Gastrocnemius medialis (tissue), 4 donors: ENCODE data around the gene GNG7. TPM values are rescaled to one million over a fixed set of nuclear protein-coding genes. Genes with fewer than 3 reads are reported as not detected.
"Not testable (repeated sequence)": the region's sequence is repeated elsewhere in the genome, so short reads cannot be mapped to it uniquely, and the experiment has no call there.

Experiments
- ATAC-seq, 2 donors: fragments of 150-250 bp; one replicate each; pipeline ENCODE4 v1.9.1; 2016
- DNase-seq, 2 donors: peaks; one replicate each; pipeline ENCODE4 v3.0.0-alpha.2; 2019
- H3K27ac ChIP-seq, 4 donors: fragments of 200-600 bp; sonication (generic); 1 replicate in 1 of 4; 2 replicates in 3 of 4; pipeline ENCODE4 v1.5.1; 2016 to 2018; ENCODE audit warnings: mild to moderate bottlenecking in 2 of 4, moderate library complexity in 1 of 4
- H3K27me3 ChIP-seq, 3 donors: fragments of 200-600 bp; sonication (generic) in 2 of 3; 1 replicate in 1 of 3; 2 replicates in 2 of 3; pipeline versions ENCODE4 v1.5.1 to v1.6.0; 2016 to 2019; ENCODE audit warnings: mild to moderate bottlenecking in 1 of 3, moderate library complexity in 1 of 3
- H3K36me3 ChIP-seq, 2 donors: fragments of 200-600 bp; sonication (generic) in 1 of 2; one replicate each; pipeline ENCODE4 v1.5.1; 2017 to 2018
- H3K4me1 ChIP-seq, 2 donors: fragments of 200-600 bp; sonication (generic) in 1 of 2; one replicate each; pipeline ENCODE4 v1.5.1; 2016 to 2017; ENCODE audit warnings: mild to moderate bottlenecking in 2 of 2
- H3K4me3 ChIP-seq, 4 donors: fragments of 200-600 bp; sonication (generic) in 3 of 4; 1 replicate in 1 of 4; 2 replicates in 3 of 4; pipeline ENCODE4 v1.5.1; 2016 to 2019; ENCODE audit warnings: mild to moderate bottlenecking in 2 of 4
- H3K9me3 ChIP-seq, 3 donors: fragments of 200-600 bp; sonication (generic) in 2 of 3; 1 replicate in 1 of 3; 2 replicates in 2 of 3; pipeline ENCODE4 v1.5.1; 2016 to 2019
- POLR2A ChIP-seq, 2 donors: fragments of 450-650 bp; IDR thresholded peaks; one replicate each; pipeline ENCODE4 v1.6.1; 2017; ENCODE audit warnings: antibody characterized with exemption in 2 of 2, mild to moderate bottlenecking in 2 of 2, moderate library complexity in 2 of 2
- in situ Hi-C, 4 donors: fragments of 200-750 bp; cut with MboI; loops; one replicate each; pipeline versions ENCODE4 v1.15.0 to v1.8.0; 2017; ENCODE audit warnings: low sequenced_read_pairs in 4 of 4
- intact Hi-C: fragments of 100-400 bp; cut with DNase I; formaldehyde crosslinking; loops from one replicate; pipeline ENCODE4 v1.15.1; 2023; ENCODE audit warnings: low total_unique reads
- total RNA-seq, 4 donors: library from RNA; depleted of rRNA; stranded (reverse); fragments of >200 nt; gene quantifications; one replicate each; pipeline versions ENCODE4 v1.1.0 to v1.2.3, GENCODE V29; 2016
- TF ChIP-seq, protein P1 (sequence below), 5 experiments: fragments of 450-650 bp in 3 of 5; fragments of 200-600 bp in 2 of 5; sonication (generic) in 2 of 5; IDR thresholded peaks in 4 of 5; conservative IDR thresholded peaks in 1 of 5; 1 replicate in 4 of 5; 2 replicates in 1 of 5; pipeline ENCODE4 v1.5.1; 2016 to 2019; ENCODE audit warnings: antibody characterized with exemption in 5 of 5, mild to moderate bottlenecking in 3 of 5, moderate library complexity in 3 of 5

Gene GNG7
- total RNA-seq, 4 donors from 2014 or later: 0.46 to 1.1 (median 0.62) TPM

DNA sequence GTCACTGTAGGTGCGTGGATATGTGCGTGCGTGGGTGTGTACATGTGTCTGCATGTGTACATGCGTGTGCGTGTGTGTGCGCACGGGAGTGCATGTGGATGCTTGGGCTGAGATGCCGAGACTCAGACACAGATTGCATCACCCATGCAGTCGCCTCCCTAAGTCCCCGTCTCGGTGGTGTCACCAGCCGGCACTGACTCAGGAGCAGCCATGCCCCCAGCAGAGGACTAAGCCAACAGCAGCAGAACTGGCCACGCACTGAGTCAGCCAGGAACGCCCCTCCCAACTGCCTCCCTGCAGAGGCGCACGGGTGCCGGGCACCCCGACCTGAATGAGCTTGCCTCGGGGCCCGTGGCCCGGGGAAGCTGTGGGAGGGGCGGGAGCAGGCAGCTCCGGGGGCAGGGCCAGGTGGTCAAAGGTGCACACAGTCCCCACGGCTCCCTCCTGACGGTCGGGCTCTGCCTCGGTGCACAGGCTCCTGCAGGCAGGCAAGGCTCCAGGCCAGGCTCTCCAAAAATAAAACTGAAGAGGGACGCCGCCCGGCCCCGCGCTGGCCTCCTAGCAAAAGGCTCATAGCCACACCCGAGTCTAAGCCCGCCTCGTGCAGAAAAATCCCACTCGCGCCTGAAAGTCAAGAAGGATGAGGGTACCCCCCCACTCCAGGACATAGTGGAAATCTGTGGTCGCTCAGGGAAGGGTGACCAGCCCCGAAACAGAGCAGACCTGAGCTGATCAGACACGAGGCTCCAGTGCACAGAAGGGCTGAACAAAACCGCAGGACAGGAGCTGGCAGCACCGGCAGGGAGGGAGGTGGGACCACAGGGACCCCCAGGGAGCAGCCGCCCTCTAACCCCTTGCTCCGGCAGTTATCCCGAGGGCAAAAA lies 177.4 kb downstream of the GNG7 start:
- no peak for TF ChIP-seq POLR2A (IDR thresholded peaks at IDR 0.05)
- TF ChIP-seq, protein P1, sequence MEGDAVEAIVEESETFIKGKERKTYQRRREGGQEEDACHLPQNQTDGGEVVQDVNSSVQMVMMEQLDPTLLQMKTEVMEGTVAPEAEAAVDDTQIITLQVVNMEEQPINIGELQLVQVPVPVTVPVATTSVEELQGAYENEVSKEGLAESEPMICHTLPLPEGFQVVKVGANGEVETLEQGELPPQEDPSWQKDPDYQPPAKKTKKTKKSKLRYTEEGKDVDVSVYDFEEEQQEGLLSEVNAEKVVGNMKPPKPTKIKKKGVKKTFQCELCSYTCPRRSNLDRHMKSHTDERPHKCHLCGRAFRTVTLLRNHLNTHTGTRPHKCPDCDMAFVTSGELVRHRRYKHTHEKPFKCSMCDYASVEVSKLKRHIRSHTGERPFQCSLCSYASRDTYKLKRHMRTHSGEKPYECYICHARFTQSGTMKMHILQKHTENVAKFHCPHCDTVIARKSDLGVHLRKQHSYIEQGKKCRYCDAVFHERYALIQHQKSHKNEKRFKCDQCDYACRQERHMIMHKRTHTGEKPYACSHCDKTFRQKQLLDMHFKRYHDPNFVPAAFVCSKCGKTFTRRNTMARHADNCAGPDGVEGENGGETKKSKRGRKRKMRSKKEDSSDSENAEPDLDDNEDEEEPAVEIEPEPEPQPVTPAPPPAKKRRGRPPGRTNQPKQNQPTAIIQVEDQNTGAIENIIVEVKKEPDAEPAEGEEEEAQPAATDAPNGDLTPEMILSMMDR (IDR thresholded peaks at IDR 0.05 in 4 of 5, conservative IDR thresholded peaks at IDR 0.05 in 1 of 5): no peak
- intact Hi-C loops (no loop called here), in situ Hi-C loops (no loop called here)
- DNase-seq (no peak), ATAC-seq (peak; percentile 29 to 37)
- no peaks in the 10 kb centered on the region for H3K27me3 ChIP-seq
- no peaks in the 10 kb centered on the region for H3K36me3 ChIP-seq
- H3K4me3 ChIP-seq: peak overlapping the region; percentile 23 to 48 (median 40)
- H3K9me3 ChIP-seq: no peaks in the 10 kb centered on the region
- peak overlapping the region in 2 of 4 donors; percentile 26 to 40 for H3K27ac ChIP-seq
- peaks cover 15 to 18% of the 10 kb centered on the region in 2 donors for H3K4me1 ChIP-seq

DNA sequence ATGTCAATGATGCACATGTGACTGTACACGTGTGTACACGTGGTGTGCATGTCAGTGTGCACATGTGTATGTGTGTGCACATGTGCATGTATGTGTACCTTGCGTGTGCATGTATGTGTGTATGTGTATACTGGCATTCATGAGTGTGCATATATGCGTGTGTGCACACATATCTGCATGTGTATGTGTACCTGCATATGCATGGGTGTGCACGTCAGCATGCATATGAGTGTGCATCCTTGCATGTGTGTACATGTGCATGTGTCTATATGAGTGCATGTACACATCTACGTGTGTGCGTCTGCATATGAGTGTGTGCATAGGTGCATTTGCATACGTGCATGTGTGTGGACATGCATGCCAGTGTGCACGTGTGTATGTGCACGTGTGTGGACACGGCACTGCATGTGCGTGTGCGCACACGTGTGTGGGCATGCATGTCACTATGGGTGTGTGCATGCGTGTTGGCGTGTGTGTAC lies 178.1 kb downstream of the GNG7 start:
- no peak overlapping the region for H3K4me3 ChIP-seq
- H3K4me1 ChIP-seq: peaks cover 12 to 15% of the 10 kb centered on the region in 2 donors
- no peaks in the 10 kb centered on the region for H3K27me3 ChIP-seq
- in situ Hi-C loops (no loop called here), intact Hi-C loops (no loop called here)
- TF ChIP-seq, protein P1 (IDR thresholded peaks at IDR 0.05 in 4 of 5, conservative IDR thresholded peaks at IDR 0.05 in 1 of 5): no peak
- no peak for TF ChIP-seq POLR2A (IDR thresholded peaks at IDR 0.05)
- H3K27ac ChIP-seq: no peak overlapping the region
- no peak for DNase-seq
- H3K36me3 ChIP-seq: no peaks in the 10 kb centered on the region
- no peaks in the 10 kb centered on the region for H3K9me3 ChIP-seq
- no peak for ATAC-seq

DNA sequence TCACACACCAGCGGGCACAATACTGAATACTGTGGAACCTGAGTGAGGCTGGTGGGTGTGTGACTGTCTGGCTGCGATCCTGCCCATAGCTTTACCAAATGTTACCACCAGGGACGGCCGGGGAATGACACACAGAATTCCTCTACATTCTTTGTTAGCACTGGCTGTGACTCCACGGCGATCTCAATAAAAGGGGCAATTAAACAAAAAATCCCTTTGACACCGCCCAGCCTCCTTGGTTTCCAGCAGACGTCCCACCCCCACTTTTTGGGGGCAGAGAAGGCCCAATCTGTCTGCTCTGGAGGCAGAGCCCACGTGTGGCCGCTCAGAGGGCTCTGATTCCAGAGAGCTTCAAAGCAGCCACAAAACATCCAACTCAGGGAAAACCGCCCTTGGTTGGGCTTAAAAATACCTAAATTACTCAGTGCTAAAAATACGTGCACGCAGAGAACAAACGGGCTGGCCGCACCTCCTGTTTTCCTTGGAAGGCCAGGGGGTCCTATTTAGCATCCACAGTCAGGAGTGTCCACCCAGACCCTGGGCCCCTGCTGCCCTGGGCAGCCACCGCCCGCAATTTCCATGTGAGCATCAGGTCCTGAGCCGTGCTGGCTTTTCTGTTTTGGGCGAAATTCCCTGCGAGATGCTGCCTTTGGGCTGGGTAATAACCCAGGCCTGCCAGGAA lies 178.7 kb downstream of the GNG7 start:
- intact Hi-C loops (no loop called here), in situ Hi-C loops (no loop called here)
- no peak overlapping the region for H3K4me3 ChIP-seq
- ATAC-seq (no peak), DNase-seq (no peak)
- no peak overlapping the region for H3K27ac ChIP-seq
- H3K27me3 ChIP-seq: no peaks in the 10 kb centered on the region
- H3K4me1 ChIP-seq: peaks cover 8 to 11% of the 10 kb centered on the region in 2 donors
- no peak for TF ChIP-seq POLR2A (IDR thresholded peaks at IDR 0.05)
- TF ChIP-seq, protein P1 (IDR thresholded peaks at IDR 0.05 in 4 of 5, conservative IDR thresholded peaks at IDR 0.05 in 1 of 5): no peak
- H3K36me3 ChIP-seq: no peaks in the 10 kb centered on the region
- no peaks in the 10 kb centered on the region for H3K9me3 ChIP-seq

DNA sequence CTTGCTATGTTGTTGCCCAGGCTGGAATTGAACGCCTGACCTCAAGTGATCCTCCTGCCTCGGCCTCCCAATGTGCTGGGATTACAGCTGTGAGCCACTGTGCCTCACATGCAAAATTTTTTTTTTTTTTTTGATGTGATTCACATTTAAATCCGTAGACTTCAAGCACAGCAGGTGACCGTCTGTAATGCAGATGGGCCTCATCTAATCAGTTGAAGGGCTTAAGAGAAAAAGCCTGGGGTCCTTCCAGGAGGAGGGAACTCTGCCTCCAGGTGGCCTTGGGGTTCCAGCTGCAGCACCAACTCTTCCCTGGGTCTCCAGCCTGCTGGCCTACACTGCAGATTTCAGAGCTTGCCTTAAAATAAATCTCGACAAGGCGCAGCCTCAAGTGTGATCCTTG lies 183.0 kb downstream of the GNG7 start:
- no peak for TF ChIP-seq POLR2A (IDR thresholded peaks at IDR 0.05)
- TF ChIP-seq, protein P1 (IDR thresholded peaks at IDR 0.05 in 4 of 5, conservative IDR thresholded peaks at IDR 0.05 in 1 of 5): no peak
- H3K4me1 ChIP-seq: peaks cover 0 to 12% of the 10 kb centered on the region in 2 donors
- H3K36me3 ChIP-seq: no peaks in the 10 kb centered on the region
- H3K27me3 ChIP-seq: no peaks in the 10 kb centered on the region
- no peak overlapping the region for H3K4me3 ChIP-seq
- no peaks in the 10 kb centered on the region for H3K9me3 ChIP-seq
- ATAC-seq (no peak), DNase-seq (no peak)
- in situ Hi-C loops (no loop called here), intact Hi-C loops (no loop called here)
- H3K27ac ChIP-seq: no peak overlapping the region

DNA sequence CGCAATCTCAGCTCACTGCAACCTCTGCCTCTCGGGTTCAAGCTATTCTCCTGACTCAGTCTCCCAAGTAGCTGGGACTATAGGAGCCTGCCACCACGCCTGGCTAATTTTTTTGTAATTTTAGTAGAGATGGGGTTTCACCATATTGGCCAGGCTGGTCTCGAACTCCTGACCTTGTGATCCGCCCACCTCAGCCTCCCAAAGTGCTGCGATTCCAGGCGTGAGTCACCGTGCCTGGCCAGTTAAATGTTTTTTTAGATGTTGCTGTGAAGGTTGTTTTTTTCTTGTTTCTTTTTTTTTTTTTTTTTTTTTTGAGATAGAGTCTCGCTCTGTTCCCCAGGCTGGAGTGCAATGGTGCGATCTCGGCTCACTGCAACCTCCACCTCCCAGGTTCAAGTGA lies 183.6 kb downstream of the GNG7 start:
- intact Hi-C loops, ATAC-seq: not testable (repeated sequence)

More for the DNA sequence above, 183.6 kb downstream of the GNG7 start:
- in situ Hi-C loops, H3K27ac ChIP-seq, H3K36me3 ChIP-seq, H3K27me3 ChIP-seq, H3K9me3 ChIP-seq, DNase-seq, H3K4me3 ChIP-seq: not testable (repeated sequence)
- peaks cover 0 to 12% of the 10 kb centered on the region in 2 donors for H3K4me1 ChIP-seq
